NB4 (cell line): ENCODE results near the gene SMAD7.

Experiments
- CTCF ChIP-seq: IDR thresholded peaks from one replicate; pipeline ENCODE4 v1.5.1; 2012; ENCODE audit warnings: low read depth, low read length
- MAX ChIP-seq: IDR thresholded peaks from 2 replicates; pipeline ENCODE4 v1.6.1; 2011; ENCODE audit warnings: low read depth, low read length
- MYC ChIP-seq: IDR thresholded peaks from 2 replicates; pipeline ENCODE4 v1.6.1; 2011; ENCODE audit warnings: low read depth, low read length
- POLR2A ChIP-seq: IDR thresholded peaks from 2 replicates; pipeline ENCODE4 v1.6.1; 2011; ENCODE audit warnings: mild to moderate bottlenecking; ENCODE audit not compliant: insufficient read length; ENCODE audit errors: extremely low read depth

GRCh38 chr18:48928787-48929186, 22.0 kb downstream of the SMAD7 start:
- TF ChIP-seq CTCF: no peak
- no peak for TF ChIP-seq POLR2A
- TF ChIP-seq MYC: no peak
- no peak for TF ChIP-seq MAX
